ENCODE measurements around the gene SLC24A4. TPM values are rescaled to one million over a fixed set of nuclear protein-coding genes. Genes with fewer than 3 reads are reported as not detected.

Gene SLC24A4
- total RNA-seq, 1 experiment from 2014 or later, result not detected

GRCh38 chr14:92461891-92462290, 138.9 kb downstream of the SLC24A4 start:
- ChIA-PET POLR2A (ENCODE audit: unreplicated experiment) (no interaction called here), CTCF (no interaction called here)
- no peak overlapping the region for H3K4me2 ChIP-seq (ENCODE audit: low read length)
- H3K9me2 ChIP-seq (replicated peaks; ENCODE audit: low read length), result no peaks in the 10 kb centered on the region
- no peaks in the 10 kb centered on the region for H3K27me3 ChIP-seq (ENCODE audit: low read length)
- no peak for TF ChIP-seq EZH2phosphoT487 (IDR thresholded peaks at IDR 0.05; ENCODE audit: borderline replicate concordance, low read length)
- TF ChIP-seq CTCF (conservative IDR thresholded peaks at IDR 0.05; ENCODE audit: low read depth, low read length), result no peak
- no peak for TF ChIP-seq EZH2 (IDR thresholded peaks at IDR 0.05; ENCODE audit: low read length, unreplicated experiment)
- H3K9ac ChIP-seq (ENCODE audit: low read length), result no peak overlapping the region
- H3K9me3 ChIP-seq (ENCODE audit: low read length), result no peaks in the 10 kb centered on the region
- no TSS peak for BruUV-seq (replicated peaks)
- ATAC-seq (no peak), DNase-seq (no peak)
- H3K4me3 ChIP-seq (ENCODE audit: low read length), result no peak overlapping the region
- intact Hi-C loops (cut with micrococcal nuclease), result no loop called here
- no peaks in the 10 kb centered on the region for H3K36me3 ChIP-seq (ENCODE audit: low read depth, low read length)
- no peaks in the 10 kb centered on the region for H3F3A ChIP-seq (ENCODE audit: low read length, unreplicated experiment)
- H4K20me1 ChIP-seq (ENCODE audit: low read length), result no peaks in the 10 kb centered on the region
- H3K27ac ChIP-seq (ENCODE audit: low read length), result no peak overlapping the region
- H2AFZ ChIP-seq (ENCODE audit: low read length), result no peak overlapping the region
- H3K4me1 ChIP-seq (ENCODE audit: insufficient read depth, low read length), result no peaks in the 10 kb centered on the region
- no peaks in the 10 kb centered on the region for H3K79me2 ChIP-seq (ENCODE audit: low read length)

GRCh38 chr14:92462568-92462967, 139.6 kb downstream of the SLC24A4 start:
- H4K20me1 ChIP-seq (ENCODE audit: low read length), result no peaks in the 10 kb centered on the region
- no peaks in the 10 kb centered on the region for H3F3A ChIP-seq (ENCODE audit: low read length, unreplicated experiment)
- no peak for TF ChIP-seq EZH2 (IDR thresholded peaks at IDR 0.05; ENCODE audit: low read length, unreplicated experiment)
- TF ChIP-seq EZH2phosphoT487 (IDR thresholded peaks at IDR 0.05; ENCODE audit: borderline replicate concordance, low read length), result no peak
- no peak for TF ChIP-seq CTCF (conservative IDR thresholded peaks at IDR 0.05; ENCODE audit: low read depth, low read length)
- no peak overlapping the region for H3K27ac ChIP-seq (ENCODE audit: low read length)
- no peaks in the 10 kb centered on the region for H3K27me3 ChIP-seq (ENCODE audit: low read length)
- ATAC-seq (no peak), DNase-seq (no peak)
- BruUV-seq (replicated peaks), result no TSS peak
- CTCF ChIA-PET, result no interaction called here
- no peaks in the 10 kb centered on the region for H3K36me3 ChIP-seq (ENCODE audit: low read depth, low read length)
- H3K4me2 ChIP-seq (ENCODE audit: low read length), result no peak overlapping the region
- H2AFZ ChIP-seq (ENCODE audit: low read length), result no peak overlapping the region
- H3K9me3 ChIP-seq (ENCODE audit: low read length), result no peaks in the 10 kb centered on the region
- POLR2A ChIA-PET (ENCODE audit: unreplicated experiment), result no interaction called here
- H3K4me1 ChIP-seq (ENCODE audit: insufficient read depth, low read length), result no peaks in the 10 kb centered on the region
- no peak overlapping the region for H3K9ac ChIP-seq (ENCODE audit: low read length)
- intact Hi-C loops (cut with micrococcal nuclease), result no loop called here
- no peaks in the 10 kb centered on the region for H3K9me2 ChIP-seq (replicated peaks; ENCODE audit: low read length)
- no peaks in the 10 kb centered on the region for H3K79me2 ChIP-seq (ENCODE audit: low read length)
- no peak overlapping the region for H3K4me3 ChIP-seq (ENCODE audit: low read length)

GRCh38 chr14:92463141-92463540, 140.2 kb downstream of the SLC24A4 start:
- intact Hi-C loops (cut with micrococcal nuclease), result no loop called here

More at GRCh38 chr14:92463141-92463540, 140.2 kb downstream of the SLC24A4 start:
- Histone ChIP-seq H3K36me3 (ENCODE audit: low read depth, low read length) (no peaks in the 10 kb centered on the region), H3K27ac (ENCODE audit: low read length) (no peak overlapping the region), H3K79me2 (ENCODE audit: low read length) (no peaks in the 10 kb centered on the region), H3K9me3 (ENCODE audit: low read length) (no peaks in the 10 kb centered on the region), H3K27me3 (ENCODE audit: low read length) (no peaks in the 10 kb centered on the region), H2AFZ (ENCODE audit: low read length) (no peak overlapping the region), H3K9ac (ENCODE audit: low read length) (no peak overlapping the region), H3K4me1 (ENCODE audit: insufficient read depth, low read length) (no peaks in the 10 kb centered on the region), H3K4me3 (ENCODE audit: low read length) (no peak overlapping the region), H3K9me2 (replicated peaks; ENCODE audit: low read length) (no peaks in the 10 kb centered on the region), H4K20me1 (ENCODE audit: low read length) (no peaks in the 10 kb centered on the region), H3F3A (ENCODE audit: low read length, unreplicated experiment) (no peaks in the 10 kb centered on the region), H3K4me2 (ENCODE audit: low read length) (no peak overlapping the region)
- ChIA-PET CTCF (interaction anchor here (0.6 kb wide), 1 partner anchor 9 kb away, joined by 3 read pairs; no protein-coding TSS in a partner anchor), POLR2A (ENCODE audit: unreplicated experiment) (no interaction called here)
- BruUV-seq (replicated peaks), result no TSS peak
- ATAC-seq (no peak), DNase-seq (no peak)
- no peak for TF ChIP-seq EZH2 (IDR thresholded peaks at IDR 0.05; ENCODE audit: low read length, unreplicated experiment)
- TF ChIP-seq EZH2phosphoT487 (IDR thresholded peaks at IDR 0.05; ENCODE audit: borderline replicate concordance, low read length), result no peak
- TF ChIP-seq CTCF (conservative IDR thresholded peaks at IDR 0.05; ENCODE audit: low read depth, low read length), result no peak
